ENCODE measurements around the gene UPK3A. TPM values are rescaled to one million over a fixed set of nuclear protein-coding genes. Genes with fewer than 3 reads are reported as not detected.
"Not testable (repeated sequence)": the region's sequence is repeated elsewhere in the genome, so short reads cannot be mapped to it uniquely, and the experiment has no call there.

UPK3A gene
- total RNA-seq, 1 donor from 2014 or later, result not detected

DNA sequence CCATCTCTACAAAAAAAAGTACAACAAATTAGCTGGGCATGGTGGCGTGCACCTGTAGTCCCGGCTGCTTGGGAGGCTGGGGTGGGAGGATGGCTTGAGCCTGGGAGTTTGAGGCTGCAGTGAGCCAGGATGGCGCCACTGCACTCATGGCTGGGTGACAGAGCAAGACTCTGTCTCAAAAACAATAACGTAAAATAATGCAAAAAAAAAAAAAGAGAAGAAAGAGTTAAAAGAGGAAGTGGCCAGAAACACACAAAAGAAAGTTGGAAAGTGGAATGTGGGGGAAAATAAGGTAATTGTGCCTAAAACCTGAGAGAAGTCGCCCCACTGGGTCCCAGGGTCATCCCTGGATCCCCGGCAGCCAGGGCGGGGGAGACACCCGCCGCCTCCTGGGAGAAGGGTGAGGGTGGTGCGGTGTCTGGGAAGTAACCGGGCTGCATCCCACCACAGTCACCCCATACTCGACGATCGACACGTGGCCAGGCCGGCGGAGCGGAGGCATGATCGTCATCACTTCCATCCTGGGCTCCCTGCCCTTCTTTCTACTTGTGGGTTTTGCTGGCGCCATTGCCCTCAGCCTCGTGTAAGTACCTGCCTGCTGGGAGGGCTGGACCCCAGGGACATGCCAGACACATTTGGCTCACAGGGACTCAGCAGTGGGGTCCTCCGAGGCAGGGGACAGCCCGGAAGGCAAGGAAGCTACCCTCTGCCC, 8.1 kb downstream of the UPK3A start:
- no peak for DNase-seq (ENCODE audit: extremely low spot score in 2 of 2)
- intact Hi-C loops (cut with DNase I), result no loop called here
- H3K4me1 ChIP-seq, result no peaks in the 10 kb centered on the region
- no peaks in the 10 kb centered on the region for H3K9me3 ChIP-seq
- no peak overlapping the region for H3K27ac ChIP-seq
- H3K36me3 ChIP-seq, result no peaks in the 10 kb centered on the region
- H3K27me3 ChIP-seq, result no peaks in the 10 kb centered on the region
- TF ChIP-seq POLR2AphosphoS5 (IDR thresholded peaks at IDR 0.05; ENCODE audit: insufficient read depth in 1 of 2, low read depth in 1 of 2) (no peak), POLR2A (IDR thresholded peaks at IDR 0.05) (no peak)
- TF ChIP-seq, protein P1, sequence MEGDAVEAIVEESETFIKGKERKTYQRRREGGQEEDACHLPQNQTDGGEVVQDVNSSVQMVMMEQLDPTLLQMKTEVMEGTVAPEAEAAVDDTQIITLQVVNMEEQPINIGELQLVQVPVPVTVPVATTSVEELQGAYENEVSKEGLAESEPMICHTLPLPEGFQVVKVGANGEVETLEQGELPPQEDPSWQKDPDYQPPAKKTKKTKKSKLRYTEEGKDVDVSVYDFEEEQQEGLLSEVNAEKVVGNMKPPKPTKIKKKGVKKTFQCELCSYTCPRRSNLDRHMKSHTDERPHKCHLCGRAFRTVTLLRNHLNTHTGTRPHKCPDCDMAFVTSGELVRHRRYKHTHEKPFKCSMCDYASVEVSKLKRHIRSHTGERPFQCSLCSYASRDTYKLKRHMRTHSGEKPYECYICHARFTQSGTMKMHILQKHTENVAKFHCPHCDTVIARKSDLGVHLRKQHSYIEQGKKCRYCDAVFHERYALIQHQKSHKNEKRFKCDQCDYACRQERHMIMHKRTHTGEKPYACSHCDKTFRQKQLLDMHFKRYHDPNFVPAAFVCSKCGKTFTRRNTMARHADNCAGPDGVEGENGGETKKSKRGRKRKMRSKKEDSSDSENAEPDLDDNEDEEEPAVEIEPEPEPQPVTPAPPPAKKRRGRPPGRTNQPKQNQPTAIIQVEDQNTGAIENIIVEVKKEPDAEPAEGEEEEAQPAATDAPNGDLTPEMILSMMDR (IDR thresholded peaks at IDR 0.05), result no peak
- no peak overlapping the region for H3K4me3 ChIP-seq

DNA sequence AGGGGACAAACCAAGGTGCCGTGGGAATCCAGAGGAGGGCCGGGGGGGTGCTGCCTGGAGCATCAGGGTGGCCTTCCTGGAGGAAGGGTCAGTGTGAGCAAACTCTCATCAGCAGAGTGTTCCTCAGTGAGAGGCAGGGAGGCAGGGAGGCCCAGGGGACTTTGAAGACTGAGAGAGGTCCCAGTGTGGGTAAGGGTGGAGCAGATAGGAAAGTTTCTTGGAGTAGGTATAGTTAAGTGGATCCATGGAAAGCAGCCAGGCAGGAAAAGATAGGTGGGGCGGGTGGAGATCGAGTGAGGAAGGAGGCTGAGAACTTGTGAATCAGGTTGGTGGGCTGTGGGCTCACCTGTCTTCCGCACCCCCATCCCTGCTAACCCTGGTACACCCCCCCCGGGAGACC, 9.3 kb downstream of the UPK3A start:
- DNase-seq (ENCODE audit: extremely low spot score in 2 of 2), result no peak
- no peak overlapping the region for H3K4me3 ChIP-seq
- no peaks in the 10 kb centered on the region for H3K4me1 ChIP-seq
- H3K9me3 ChIP-seq, result no peaks in the 10 kb centered on the region
- no peaks in the 10 kb centered on the region for H3K27me3 ChIP-seq
- TF ChIP-seq, protein P1 (IDR thresholded peaks at IDR 0.05), result no peak
- TF ChIP-seq POLR2A (IDR thresholded peaks at IDR 0.05) (no peak), POLR2AphosphoS5 (IDR thresholded peaks at IDR 0.05; ENCODE audit: insufficient read depth in 1 of 2, low read depth in 1 of 2) (no peak)
- H3K27ac ChIP-seq, result no peak overlapping the region
- H3K36me3 ChIP-seq, result no peaks in the 10 kb centered on the region
- intact Hi-C loops (cut with DNase I), result no loop called here

DNA sequence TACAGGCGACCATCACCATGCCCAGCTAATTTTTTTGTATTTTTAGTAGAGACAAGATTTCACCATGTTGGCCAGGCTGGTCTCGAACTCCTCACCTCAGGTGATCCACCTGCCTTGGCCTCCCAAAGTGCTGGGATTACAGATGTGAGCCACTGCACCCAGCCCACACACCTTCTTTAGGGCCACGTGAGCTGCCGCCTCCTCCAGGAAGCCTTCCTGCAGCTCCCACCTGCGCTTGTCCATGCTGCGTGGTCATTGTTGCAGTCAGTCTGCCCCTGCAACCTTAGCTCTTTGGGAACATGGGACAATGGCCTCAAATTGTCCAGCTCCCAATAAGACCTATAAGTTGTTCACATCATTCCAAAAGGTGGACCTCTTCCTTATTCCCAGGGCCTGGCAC, 10.3 kb downstream of the UPK3A start:
- H3K36me3 ChIP-seq; H3K9me3 ChIP-seq; intact Hi-C loops (cut with DNase I); H3K4me3 ChIP-seq; DNase-seq (ENCODE audit: extremely low spot score in 2 of 2); H3K27me3 ChIP-seq; H3K27ac ChIP-seq; H3K4me1 ChIP-seq: not testable (repeated sequence)

DNA sequence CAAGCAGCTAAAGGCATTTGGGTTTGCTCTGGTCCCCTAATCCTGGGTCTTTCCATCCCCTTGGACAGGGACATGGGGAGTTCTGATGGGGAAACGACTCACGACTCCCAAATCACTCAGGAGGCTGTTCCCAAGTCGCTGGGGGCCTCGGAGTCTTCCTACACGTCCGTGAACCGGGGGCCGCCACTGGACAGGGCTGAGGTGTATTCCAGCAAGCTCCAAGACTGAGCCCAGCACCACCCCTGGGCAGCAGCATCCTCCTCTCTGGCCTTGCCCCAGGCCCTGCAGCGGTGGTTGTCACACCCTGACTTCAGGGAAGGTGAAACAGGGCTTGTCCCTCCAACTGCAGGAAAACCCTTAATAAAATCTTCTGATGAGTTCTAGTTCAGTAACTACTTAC, 10.7 kb downstream of the UPK3A start:
- Histone ChIP-seq H3K4me3 (no peak overlapping the region), H3K27ac (no peak overlapping the region), H3K9me3 (no peaks in the 10 kb centered on the region), H3K27me3 (no peaks in the 10 kb centered on the region), H3K36me3 (no peaks in the 10 kb centered on the region), H3K4me1 (no peaks in the 10 kb centered on the region)
- intact Hi-C loops (cut with DNase I), result no loop called here
- TF ChIP-seq, protein P1 (IDR thresholded peaks at IDR 0.05), result no peak
- TF ChIP-seq POLR2AphosphoS5 (IDR thresholded peaks at IDR 0.05; ENCODE audit: insufficient read depth in 1 of 2, low read depth in 1 of 2) (no peak), POLR2A (IDR thresholded peaks at IDR 0.05) (no peak)
- no peak for DNase-seq (ENCODE audit: extremely low spot score in 2 of 2)

DNA sequence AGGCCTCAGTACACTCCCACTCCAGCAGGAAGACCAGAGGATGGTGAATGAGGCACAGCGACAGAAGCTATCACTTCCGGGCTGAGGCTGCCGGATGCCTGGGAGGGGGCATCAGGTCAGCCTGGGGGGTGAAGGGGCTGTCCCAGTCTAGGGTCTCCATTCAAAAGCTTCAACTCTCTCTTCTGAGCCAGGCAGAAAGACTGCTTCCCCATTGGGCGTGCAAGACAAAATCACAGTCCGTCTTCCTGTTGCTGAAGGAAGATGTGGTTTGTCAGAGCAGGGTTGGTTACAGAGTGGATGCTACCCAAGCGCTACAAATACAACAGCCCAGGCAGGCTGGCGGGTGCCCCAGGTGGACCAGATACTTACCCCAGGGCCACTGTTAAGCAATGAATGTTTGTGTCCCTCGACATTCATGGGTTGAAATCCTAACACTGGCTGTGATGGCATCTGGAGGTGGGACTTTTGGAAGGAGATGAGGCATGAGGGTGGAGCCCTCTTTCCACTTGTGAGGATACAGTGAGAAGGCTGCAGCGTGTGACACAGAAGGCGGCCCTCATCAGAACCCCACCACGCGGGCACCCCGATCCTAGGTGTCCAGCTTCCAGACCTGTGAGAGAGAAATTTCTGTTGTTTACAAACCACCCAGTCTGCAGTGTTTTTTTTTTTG, 12.0 kb downstream of the UPK3A start:
- no peak overlapping the region for H3K27ac ChIP-seq
- no peaks in the 10 kb centered on the region for H3K9me3 ChIP-seq
- no peaks in the 10 kb centered on the region for H3K27me3 ChIP-seq
- no peak for DNase-seq (ENCODE audit: extremely low spot score in 2 of 2)
- no peak overlapping the region for H3K4me3 ChIP-seq
- H3K36me3 ChIP-seq, result no peaks in the 10 kb centered on the region
- no peak for TF ChIP-seq POLR2A (IDR thresholded peaks at IDR 0.05)
- TF ChIP-seq, protein P1 (IDR thresholded peaks at IDR 0.05), result no peak
- TF ChIP-seq POLR2AphosphoS5 (IDR thresholded peaks at IDR 0.05; ENCODE audit: insufficient read depth in 1 of 2, low read depth in 1 of 2), result no peak
- H3K4me1 ChIP-seq, result no peaks in the 10 kb centered on the region
- intact Hi-C loops (cut with DNase I), result no loop called here
